Aorta (tissue), 5 donors: ENCODE data around the gene CACNA2D4. TPM values are rescaled to one million over a fixed set of nuclear protein-coding genes. Genes with fewer than 3 reads are reported as not detected.
A peak's percentile ranks its signal among the peaks of the same experiment; 100 is the strongest.

Experiments used
- ATAC-seq: fragments of 200-7000 bp; cut with Tn5 transposase; one replicate; pipeline ENCODE4 v1.9.1; 2022; ENCODE audit warnings: moderate library complexity; ENCODE audit not compliant: low FRiP score
- DNase-seq, 2 donors: peaks; one replicate each; pipeline ENCODE4 v3.0.0-alpha.2; 2020
- H3K27ac ChIP-seq, 2 donors: one replicate each; pipeline ENCODE4 v1.5.1; 2013; ENCODE audit warnings: low read length in 2 of 2, mild to moderate bottlenecking in 2 of 2, moderate library complexity in 2 of 2, control low read depth in 1 of 2, inconsistent platforms in 1 of 2, low read depth in 1 of 2
- H3K27me3 ChIP-seq, 2 donors: one replicate each; pipeline ENCODE4 v1.6.1; 2013; ENCODE audit warnings: control low read depth in 1 of 2, low read length in 1 of 2, mild to moderate bottlenecking in 1 of 2, moderate library complexity in 1 of 2; ENCODE audit not compliant: insufficient read depth in 2 of 2, control insufficient read depth in 1 of 2
- H3K36me3 ChIP-seq, 2 donors: one replicate each; pipeline ENCODE4 v1.6.1; 2013; ENCODE audit warnings: control low read depth in 1 of 2, low read length in 1 of 2, mild to moderate bottlenecking in 1 of 2; ENCODE audit not compliant: insufficient read depth in 2 of 2, control insufficient read depth in 1 of 2
- H3K4me1 ChIP-seq, 2 donors: one replicate each; pipeline ENCODE4 v1.6.1; 2013; ENCODE audit warnings: low read length in 2 of 2, control low read depth in 1 of 2, mild to moderate bottlenecking in 1 of 2, moderate library complexity in 1 of 2; ENCODE audit not compliant: insufficient read depth in 2 of 2, control insufficient read depth in 1 of 2
- H3K4me3 ChIP-seq, 2 donors: one replicate each; pipeline ENCODE4 v1.5.1; 2013; ENCODE audit warnings: low read length in 2 of 2, control low read depth in 1 of 2, mild to moderate bottlenecking in 1 of 2
- H3K9me3 ChIP-seq: one replicate; pipeline ENCODE4 v1.6.1; 2013; ENCODE audit warnings: mild to moderate bottlenecking, low read length; ENCODE audit not compliant: control insufficient read depth
- WGBS, 2 donors: extraction: QIAGEN DNeasy Blood & Tissue Kit; methylation state at CpG; one replicate each; pipeline ENCODE4 v1.1.7; 2013; 5-methylcytosine and 5-hydroxymethylcytosine counted together
- intact Hi-C, 2 donors: fragments of 100-400 bp; cut with DNase I; formaldehyde crosslinking; loops; one replicate each; pipeline versions ENCODE4 v1.14.2 to v1.15.0; 2022
- polyA plus RNA-seq, 2 donors: library from polyadenylated mRNA; stranded (reverse); fragments of 200-250 nt; gene quantifications; one replicate each; pipeline ENCODE4 v1.2.3, GENCODE V29; 2013
- total RNA-seq, 2 donors: library from RNA; stranded (reverse); fragmentation: NEBNext Ultra II Directional; extraction: Animal tissue kit (Norgen Biotek cat#: 25700); gene quantifications; one replicate each; pipeline ENCODE4 v1.2.1, GENCODE V29; 2021
- donor health status: healthy with polysubstance abuse.
- donor health status: Bipolar disorder and iron deficiency.
- donor health status: DM: no; HTN: no; CAD: no.
- donor health status: DM: no; HTN: no; CAD: no.
- donor health status: DM: yes; HTN: yes; CAD: no.

Gene CACNA2D4
- total and polyA plus RNA-seq, 4 donors: 0.88 to 9.7 (median 4.6) TPM

DNA sequence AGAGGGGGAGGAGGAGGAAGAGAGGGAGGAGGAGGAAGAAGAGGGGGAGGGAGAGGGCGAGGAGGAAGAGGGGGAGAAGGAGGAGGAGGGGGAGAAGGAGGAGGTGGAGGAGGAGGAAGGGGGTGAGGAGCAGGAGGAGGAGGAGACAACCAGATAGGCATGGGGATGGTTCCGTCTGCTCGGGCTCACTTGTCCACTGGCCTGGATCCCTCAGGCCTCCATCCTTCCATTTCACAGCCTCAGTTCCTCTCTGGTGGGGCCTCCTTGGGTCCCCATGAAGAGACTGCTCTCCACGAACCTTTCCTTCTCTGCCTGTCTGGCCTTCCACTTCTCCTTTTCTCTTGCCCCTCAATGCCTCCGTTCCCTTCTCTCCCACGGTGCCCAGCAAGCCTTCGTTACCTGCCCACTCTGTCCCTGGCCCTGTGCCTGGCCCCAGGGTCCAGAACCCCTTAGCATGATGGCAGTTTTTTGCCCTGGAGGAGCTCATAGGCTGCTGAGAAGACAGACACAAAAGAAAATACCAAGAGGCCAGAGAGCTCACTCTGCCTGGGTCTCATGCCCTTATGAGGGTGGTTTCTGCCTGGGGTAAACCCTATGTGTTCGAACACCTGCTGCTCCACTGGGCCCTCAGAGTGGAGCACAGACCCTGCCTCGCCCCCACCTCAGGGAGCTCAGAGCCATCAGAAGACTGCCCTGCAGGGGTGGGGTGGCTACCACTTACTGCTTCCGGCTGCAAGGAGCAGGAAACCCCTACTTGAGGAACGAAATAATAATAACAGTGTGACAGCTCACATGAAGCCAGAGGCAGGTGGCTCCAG, 11.7 kb upstream of the CACNA2D4 start:
- H3K9me3 ChIP-seq: no peaks in the 10 kb centered on the region
- intact Hi-C loops: loop anchor here in 1 of 2 donors (5.0 kb wide), 1 partner anchor 83 kb away; no protein-coding TSS in a partner anchor
- 86 to 93% methylated on average over 10 to 11 of the region's 11 CpGs for WGBS, 2 donors
- no peak overlapping the region for H3K4me3 ChIP-seq
- H3K4me1 ChIP-seq: no peaks in the 10 kb centered on the region
- no peak overlapping the region for H3K27ac ChIP-seq
- no peak for DNase-seq
- no peaks in the 10 kb centered on the region for H3K36me3 ChIP-seq
- no peaks in the 10 kb centered on the region for H3K27me3 ChIP-seq
- ATAC-seq: no peak

DNA sequence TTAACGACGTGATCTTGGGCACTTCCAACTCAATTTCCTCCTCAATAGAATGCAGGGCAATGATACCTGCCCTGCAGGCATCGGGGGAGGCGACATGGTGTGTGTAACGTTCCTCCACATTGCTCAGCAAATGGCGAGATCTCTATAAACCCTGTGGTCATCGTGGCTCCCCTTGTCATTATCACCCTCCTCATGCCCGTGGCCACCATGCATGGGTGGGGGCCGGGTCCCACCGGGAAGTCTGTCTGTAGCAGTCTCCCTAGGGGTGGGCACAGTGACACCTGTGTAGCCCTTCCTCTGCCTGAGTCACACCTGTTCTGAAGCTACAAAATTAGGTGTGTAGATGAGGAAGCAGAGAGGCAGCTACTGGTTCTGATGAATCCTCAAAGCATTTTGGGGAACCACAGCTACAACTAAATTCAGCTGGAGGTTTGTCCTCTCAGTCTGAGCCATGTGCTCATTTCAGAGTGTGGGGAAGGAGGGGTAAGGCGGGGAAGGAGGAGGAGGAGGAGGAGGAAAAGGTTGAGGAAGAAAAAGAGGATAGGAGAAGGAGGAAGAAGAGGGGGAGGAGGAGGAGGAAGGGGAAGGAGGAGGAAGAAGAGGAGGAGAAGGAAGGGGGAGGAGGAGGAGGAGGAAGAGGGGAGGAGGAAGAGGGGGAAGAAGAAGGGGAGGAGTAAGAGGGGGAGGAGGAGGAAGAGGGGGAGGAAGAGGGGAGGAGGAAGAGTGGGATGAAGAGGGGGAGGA, 11.0 kb upstream of the CACNA2D4 start:
- Histone ChIP-seq H3K27me3 (no peaks in the 10 kb centered on the region), H3K4me3 (no peak overlapping the region), H3K27ac (no peak overlapping the region), H3K36me3 (no peaks in the 10 kb centered on the region), H3K4me1 (no peaks in the 10 kb centered on the region), H3K9me3 (no peaks in the 10 kb centered on the region)
- no peak for ATAC-seq
- intact Hi-C loops: no loop called here
- DNase-seq: no peak
- WGBS, 2 donors: 96% methylated on average over 11 of the region's 11 CpGs

DNA sequence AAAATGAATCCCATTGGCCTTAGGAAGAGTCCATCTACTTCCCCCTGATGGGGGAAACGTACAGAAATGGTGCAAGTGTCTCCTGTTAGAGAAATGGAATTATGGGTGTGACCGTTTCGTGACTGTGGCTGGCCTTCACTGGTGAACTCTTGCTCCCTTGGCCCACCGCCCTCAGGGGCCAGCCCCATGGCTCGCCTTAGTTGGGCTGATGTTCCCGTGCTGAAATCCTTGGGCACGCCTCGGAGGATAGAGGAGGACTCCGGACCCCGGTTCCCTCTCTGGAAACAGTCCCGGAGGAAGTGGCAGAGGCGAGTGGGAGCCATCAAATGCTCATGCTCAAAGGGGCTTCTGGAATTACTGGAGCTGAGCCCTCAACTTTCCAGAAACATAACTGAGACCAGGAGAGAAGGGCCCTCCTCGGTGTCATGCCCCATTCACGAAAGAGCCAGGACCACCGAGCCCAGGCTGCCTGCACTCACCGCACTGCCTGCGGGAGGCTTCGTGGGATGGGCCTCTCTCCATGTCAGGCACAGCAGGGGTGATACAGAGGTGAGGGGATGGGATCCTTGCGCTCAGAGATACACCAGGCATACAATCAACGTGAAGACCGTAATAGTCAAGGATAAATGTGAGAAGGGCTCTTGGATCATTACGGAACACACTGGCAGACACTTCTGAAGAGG, 10.1 kb upstream of the CACNA2D4 start:
- ATAC-seq: no peak
- H3K27ac ChIP-seq: no peak overlapping the region

DNA sequence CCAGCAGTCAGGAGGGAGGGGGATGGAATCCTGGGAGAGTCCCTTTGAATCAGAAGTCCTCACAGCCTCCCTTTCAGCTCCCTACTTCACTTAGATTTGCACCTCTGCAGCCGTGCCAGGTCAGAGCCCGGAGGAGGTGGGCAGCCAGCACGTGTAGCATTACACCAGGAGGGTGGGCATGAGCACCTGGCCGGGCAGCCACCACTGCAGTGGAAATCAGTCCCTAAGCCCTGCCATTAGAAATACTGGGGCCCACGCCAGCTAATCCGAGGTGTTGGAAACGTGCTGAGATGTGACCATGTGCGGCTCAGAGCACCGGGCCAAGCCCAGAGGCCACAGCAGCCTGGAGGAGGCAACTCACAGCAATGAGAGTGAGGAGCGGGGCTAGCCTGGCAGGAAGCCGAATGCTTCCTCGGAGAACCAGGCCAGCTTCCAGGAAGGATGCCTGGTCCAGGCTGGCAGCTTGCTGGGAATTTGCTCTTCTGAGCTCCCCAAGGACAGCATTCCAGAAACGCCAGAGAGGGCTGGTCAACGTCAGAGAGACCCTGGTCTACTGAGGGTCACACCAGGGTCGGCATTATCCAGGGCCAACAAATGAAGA, 9.4 kb upstream of the CACNA2D4 start:
- WGBS, 2 donors: 6 to 8% methylated on average over 15 of the region's 15 CpGs
- no peaks in the 10 kb centered on the region for H3K4me1 ChIP-seq
- H3K36me3 ChIP-seq: no peaks in the 10 kb centered on the region
- H3K27ac ChIP-seq: no peak overlapping the region
- no peaks in the 10 kb centered on the region for H3K27me3 ChIP-seq
- no peaks in the 10 kb centered on the region for H3K9me3 ChIP-seq
- no peak overlapping the region for H3K4me3 ChIP-seq
- intact Hi-C loops: no loop called here
- DNase-seq (peak; percentile 77 to 79), ATAC-seq (peak; percentile 6)

More for the DNA sequence above, 10.1 kb upstream of the CACNA2D4 start:
- DNase-seq: no peak
- no peak overlapping the region for H3K4me3 ChIP-seq
- no peaks in the 10 kb centered on the region for H3K27me3 ChIP-seq
- WGBS, 2 donors: 91% methylated on average over 22 of the region's 22 CpGs
- intact Hi-C loops: no loop called here
- no peaks in the 10 kb centered on the region for H3K9me3 ChIP-seq
- no peaks in the 10 kb centered on the region for H3K4me1 ChIP-seq
- H3K36me3 ChIP-seq: no peaks in the 10 kb centered on the region

DNA sequence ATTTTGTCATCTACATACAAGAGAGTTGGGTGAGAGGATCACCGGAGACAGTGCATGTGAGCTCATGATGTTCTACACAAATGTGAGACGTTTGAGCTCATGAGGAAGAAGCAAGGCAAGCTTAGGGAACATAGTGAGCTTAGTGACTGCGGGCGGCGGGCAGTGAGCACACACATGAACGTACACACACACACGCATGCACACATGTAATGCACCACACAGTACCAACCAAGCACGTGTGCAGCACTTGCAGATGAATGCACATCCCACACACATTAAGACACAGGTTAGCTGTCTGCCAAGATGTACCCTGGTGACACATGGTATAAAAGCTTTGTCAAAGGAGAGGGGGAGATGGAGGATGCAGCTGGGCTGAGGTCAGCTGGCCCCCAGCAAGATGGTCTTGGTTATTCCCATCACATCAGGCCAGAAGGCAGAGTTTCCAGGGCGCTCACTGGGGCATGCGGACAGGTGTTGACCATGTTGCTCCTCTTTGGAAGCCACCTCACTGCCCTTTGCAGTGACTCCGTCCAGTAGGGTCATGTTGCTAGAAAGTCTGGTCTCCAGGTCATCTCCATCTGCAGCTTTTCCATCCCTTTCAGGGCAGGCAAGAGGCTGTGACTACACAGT, 8.7 kb upstream of the CACNA2D4 start:
- Histone ChIP-seq H3K4me3 (no peak overlapping the region), H3K27me3 (no peaks in the 10 kb centered on the region), H3K9me3 (no peaks in the 10 kb centered on the region), H3K4me1 (no peaks in the 10 kb centered on the region), H3K27ac (no peak overlapping the region), H3K36me3 (no peaks in the 10 kb centered on the region)
- DNase-seq (no peak), ATAC-seq (no peak)
- intact Hi-C loops: no loop called here
- 92 to 94% methylated on average over 11 of the region's 11 CpGs for WGBS, 2 donors

DNA sequence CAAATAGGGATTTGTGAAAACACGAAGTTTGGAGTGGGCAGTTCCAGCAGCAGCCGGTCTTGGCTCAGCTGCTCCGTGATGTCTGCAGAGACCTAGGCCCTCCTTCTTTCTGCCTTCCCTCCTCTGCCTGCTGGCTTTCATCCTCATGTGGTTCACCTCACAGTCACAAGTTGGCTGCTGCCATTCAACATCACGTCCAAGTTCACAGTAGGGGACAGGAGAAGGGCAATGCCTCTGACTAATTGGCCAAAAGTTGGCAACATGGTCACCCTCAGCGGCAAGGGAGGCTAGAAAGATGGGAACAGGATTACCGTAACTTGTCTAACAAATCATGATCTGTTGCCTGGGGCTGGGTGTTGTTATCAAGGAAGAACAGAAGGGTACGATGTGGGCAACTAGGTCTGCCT, 7.8 kb upstream of the CACNA2D4 start:
- Histone ChIP-seq H3K27ac (no peak overlapping the region), H3K9me3 (no peaks in the 10 kb centered on the region), H3K27me3 (no peaks in the 10 kb centered on the region), H3K4me3 (no peak overlapping the region), H3K36me3 (no peaks in the 10 kb centered on the region), H3K4me1 (no peaks in the 10 kb centered on the region)
- no peak for ATAC-seq
- DNase-seq: peak in 1 of 2 donors; percentile 38
- intact Hi-C loops: no loop called here
- 55 to 67% methylated on average over 7 of the region's 7 CpGs for WGBS, 2 donors

DNA sequence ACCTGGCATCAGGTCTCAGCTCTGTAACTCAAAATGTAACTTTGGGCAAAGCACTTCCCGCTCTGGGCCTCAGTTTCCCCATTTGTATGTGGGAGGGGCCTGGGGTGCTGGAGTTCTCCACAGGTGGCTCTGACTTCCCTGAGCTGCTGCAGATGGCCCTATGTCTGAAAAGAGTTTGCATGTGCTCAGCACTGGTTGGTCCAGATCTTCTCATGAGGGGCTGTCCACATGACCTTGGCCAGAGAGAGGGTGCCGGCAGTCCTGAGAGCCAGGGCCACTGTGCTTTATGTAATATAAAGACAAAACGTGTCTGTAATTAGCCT, 7.2 kb upstream of the CACNA2D4 start:
- DNase-seq: peak; percentile 10 to 44
- ATAC-seq: no peak
- WGBS, 2 donors: 80 to 82% methylated on average over 3 of the region's 3 CpGs
- H3K27ac ChIP-seq: no peak overlapping the region
- no peaks in the 10 kb centered on the region for H3K4me1 ChIP-seq
- no peaks in the 10 kb centered on the region for H3K9me3 ChIP-seq
- no peak overlapping the region for H3K4me3 ChIP-seq
- no peaks in the 10 kb centered on the region for H3K27me3 ChIP-seq
- intact Hi-C loops: no loop called here
- H3K36me3 ChIP-seq: no peaks in the 10 kb centered on the region

DNA sequence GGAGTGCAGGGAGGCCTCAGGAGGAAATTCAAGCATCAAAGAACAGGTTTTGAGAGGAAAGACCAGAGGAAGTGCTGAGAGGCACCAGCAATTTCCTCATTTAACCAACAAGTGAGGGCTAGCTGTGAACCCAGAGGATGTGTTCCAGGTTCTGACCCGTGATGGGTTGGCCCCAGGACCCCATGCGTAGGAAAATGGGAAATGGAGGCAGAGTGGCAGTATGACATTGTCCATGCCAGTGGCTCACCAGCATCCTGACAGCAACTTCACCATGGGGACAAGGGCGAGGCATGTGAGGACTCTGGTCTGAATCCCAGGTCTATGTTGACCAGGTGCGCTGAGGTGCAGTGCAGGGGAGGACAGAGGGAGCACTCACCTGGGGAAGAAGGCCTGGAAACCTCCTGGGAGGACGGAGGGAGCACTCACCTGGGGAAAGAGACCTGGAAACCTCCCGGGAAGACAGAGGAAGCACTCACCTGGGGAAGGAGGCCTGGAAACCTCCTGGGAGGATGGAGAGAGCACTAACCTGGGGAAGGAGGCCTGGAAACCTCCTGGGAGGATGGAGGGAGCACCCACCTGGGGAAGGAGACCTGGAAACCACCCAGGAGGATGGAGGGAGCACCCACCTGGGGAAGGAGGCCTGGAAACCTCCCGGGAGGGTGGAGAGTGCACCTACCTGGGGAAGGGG, 6.7 kb upstream of the CACNA2D4 start:
- Histone ChIP-seq H3K36me3 (no peaks in the 10 kb centered on the region), H3K27me3 (no peaks in the 10 kb centered on the region), H3K9me3 (no peaks in the 10 kb centered on the region), H3K4me3 (no peak overlapping the region), H3K4me1 (no peaks in the 10 kb centered on the region), H3K27ac (no peak overlapping the region)
- peak in 1 of 2 donors; percentile 17 for DNase-seq
- 80 to 88% methylated on average over 7 of the region's 7 CpGs for whole genome bisulfite sequencing, 2 donors
- no peak for ATAC-seq
- intact Hi-C loops: no loop called here
